Fibroblast of pulmonary artery (primary cell): ENCODE data around the gene SERTM1.

Source experiments
- DNase-seq: peaks from one replicate; pipeline ENCODE4 v3.0.0-alpha.2; 2010; ENCODE audit warnings: low read depth
- H3K4me3 ChIP-seq: replicated peaks from 2 replicates; pipeline ENCODE4 v1.5.1; 2011; ENCODE audit warnings: low read depth, mild to moderate bottlenecking, control low read depth, low read length, moderate library complexity
- CTCF ChIP-seq: IDR thresholded peaks from 2 replicates; pipeline ENCODE4 v1.5.1; 2011; ENCODE audit warnings: mild to moderate bottlenecking, control low read depth, low read length, inconsistent platforms; ENCODE audit errors: missing control alignments

SERTM1 gene

GRCh38 chr13:36717966-36718545 lies 44.2 kb downstream of the SERTM1 start:
- H3K4me3 ChIP-seq: no peak overlapping the region
- TF ChIP-seq CTCF: no peak
- DNase-seq: peak; percentile 36

GRCh38 chr13:36718686-36719085 lies 44.9 kb downstream of the SERTM1 start:
- DNase-seq: peak; percentile 78
- TF ChIP-seq CTCF: no peak
- H3K4me3 ChIP-seq: no peak overlapping the region

GRCh38 chr13:36724141-36724540 lies 50.3 kb downstream of the SERTM1 start:
- H3K4me3 ChIP-seq: no peak overlapping the region
- no peak for DNase-seq
- no peak for TF ChIP-seq CTCF

- DNase-seq: no peak
- H3K4me3 ChIP-seq: no peak overlapping the region
- TF ChIP-seq CTCF: no peak
These were observed 52.1 kb downstream of the SERTM1 start for GRCh38 chr13:36725936-36726335.

GRCh38 chr13:36728006-36728405 lies 54.2 kb downstream of the SERTM1 start:
- no peak for DNase-seq
- no peak overlapping the region for H3K4me3 ChIP-seq
- no peak for TF ChIP-seq CTCF

- peak; percentile 63 for TF ChIP-seq CTCF
- peak; percentile 83 for DNase-seq
- H3K4me3 ChIP-seq: no peak overlapping the region
These were observed 62.4 kb downstream of the SERTM1 start for GRCh38 chr13:36736119-36736726.
